ENCODE measurements around the gene CPSF4.

Gene CPSF4

GRCh38 chr7:99447943-99448342 is 9.2 kb downstream of the CPSF4 start:
- no peak for DNase-seq

- no peak for DNase-seq
These were observed 10.1 kb downstream of the CPSF4 start for GRCh38 chr7:99448855-99449254.

- no peak for DNase-seq
These were observed 10.6 kb downstream of the CPSF4 start for GRCh38 chr7:99449326-99449725.

- DNase-seq = peak in 30 of 56 donors; percentile 5 to 62 (median 34)
These were observed 13.2 kb downstream of the CPSF4 start for GRCh38 chr7:99451936-99452335.

DNA sequence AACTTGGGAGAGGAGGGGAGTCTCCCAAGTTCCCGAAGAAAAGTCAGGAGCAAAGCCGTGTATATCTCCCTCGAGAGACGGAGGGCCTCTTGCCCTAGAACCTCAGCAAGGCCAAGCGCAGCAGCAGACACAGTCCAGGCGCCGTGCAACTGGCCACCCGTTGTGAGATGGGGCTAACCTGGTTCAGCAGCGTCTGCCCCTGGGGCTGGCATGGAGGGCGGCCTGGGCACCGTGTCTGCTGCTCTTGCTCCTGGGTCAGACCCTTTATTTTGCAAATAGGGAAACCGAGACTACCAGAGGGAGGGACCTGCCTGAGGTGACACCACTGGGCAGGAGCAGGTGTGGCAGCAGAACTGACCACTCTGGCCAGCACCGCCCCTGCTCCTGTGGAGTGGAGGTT is 13.8 kb downstream of the CPSF4 start:
- DNase-seq = no peak

GRCh38 chr7:99453105-99453504 is 14.4 kb downstream of the CPSF4 start:
- peak in 1 of 56 donors; percentile 17 for DNase-seq

DNA sequence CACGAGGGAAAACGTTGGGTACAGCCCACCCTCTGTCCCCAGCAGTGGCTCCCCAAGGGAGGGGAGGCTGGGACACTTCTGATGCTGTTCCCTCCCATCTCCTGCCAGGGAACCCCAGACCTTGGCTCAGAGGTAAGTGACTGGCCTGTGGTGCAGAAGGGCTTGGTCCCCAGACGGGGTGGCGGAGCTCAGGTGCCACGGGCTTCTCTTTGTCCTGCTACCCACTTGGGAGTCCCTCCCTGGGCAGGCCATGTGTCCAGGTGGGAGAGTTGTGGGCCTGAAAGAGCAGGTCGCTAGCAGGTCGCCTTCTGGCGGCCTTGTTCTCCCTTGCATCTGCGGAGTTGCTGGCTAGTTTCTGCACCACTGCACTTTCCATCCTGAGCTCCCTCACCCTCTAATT is 17.1 kb downstream of the CPSF4 start:
- no peak for DNase-seq

DNA sequence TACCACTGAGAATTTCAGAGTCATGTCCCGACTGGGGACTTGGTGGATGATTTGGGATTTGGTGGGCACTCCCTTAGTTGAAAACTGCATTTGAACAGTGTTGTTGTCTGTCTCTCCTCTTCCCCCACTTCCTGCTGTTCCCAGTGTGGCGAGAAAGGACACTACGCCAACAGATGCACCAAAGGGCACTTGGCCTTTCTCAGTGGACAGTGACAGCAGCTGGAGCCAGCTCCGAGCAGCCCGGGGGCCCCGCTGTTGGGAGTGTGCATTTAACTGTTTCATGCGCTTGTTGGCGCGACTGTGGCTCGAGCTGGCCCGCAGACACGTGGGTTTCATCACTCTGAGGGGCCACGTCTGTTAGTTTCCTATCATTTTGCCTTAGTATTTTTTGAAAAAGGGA is 17.5 kb downstream of the CPSF4 start:
- peak in 12 of 56 donors; percentile 8 to 43 (median 19) for DNase-seq

DNA sequence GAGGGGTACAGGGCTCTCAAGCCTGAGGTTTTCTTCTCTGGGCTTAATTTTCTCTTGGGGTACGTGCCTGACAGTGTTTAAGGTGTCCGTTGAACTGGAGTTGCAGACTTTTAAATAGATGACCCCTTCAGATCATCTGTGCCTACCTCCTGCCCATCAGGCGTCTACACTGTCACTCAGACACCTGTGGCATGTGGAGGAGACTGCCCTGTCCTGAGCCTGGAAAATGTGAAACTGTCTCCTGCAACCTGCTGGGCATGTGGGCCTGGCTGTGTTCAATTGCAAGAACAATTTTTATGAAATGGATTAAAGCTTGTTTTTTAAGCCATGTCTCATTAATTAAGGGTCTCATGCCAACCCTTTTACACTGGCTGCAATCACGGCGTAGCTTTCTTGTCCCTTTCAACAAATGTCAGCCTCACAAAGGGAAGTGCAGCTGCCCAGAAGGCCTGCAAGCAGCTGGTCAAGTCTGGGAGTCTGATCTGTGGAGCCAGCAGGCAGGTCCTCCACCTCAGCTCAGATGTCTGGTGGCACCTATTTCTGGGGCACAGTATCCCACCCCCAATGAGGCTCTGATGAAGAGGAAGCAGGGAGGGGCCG is 18.4 kb downstream of the CPSF4 start:
- no peak for DNase-seq

DNA sequence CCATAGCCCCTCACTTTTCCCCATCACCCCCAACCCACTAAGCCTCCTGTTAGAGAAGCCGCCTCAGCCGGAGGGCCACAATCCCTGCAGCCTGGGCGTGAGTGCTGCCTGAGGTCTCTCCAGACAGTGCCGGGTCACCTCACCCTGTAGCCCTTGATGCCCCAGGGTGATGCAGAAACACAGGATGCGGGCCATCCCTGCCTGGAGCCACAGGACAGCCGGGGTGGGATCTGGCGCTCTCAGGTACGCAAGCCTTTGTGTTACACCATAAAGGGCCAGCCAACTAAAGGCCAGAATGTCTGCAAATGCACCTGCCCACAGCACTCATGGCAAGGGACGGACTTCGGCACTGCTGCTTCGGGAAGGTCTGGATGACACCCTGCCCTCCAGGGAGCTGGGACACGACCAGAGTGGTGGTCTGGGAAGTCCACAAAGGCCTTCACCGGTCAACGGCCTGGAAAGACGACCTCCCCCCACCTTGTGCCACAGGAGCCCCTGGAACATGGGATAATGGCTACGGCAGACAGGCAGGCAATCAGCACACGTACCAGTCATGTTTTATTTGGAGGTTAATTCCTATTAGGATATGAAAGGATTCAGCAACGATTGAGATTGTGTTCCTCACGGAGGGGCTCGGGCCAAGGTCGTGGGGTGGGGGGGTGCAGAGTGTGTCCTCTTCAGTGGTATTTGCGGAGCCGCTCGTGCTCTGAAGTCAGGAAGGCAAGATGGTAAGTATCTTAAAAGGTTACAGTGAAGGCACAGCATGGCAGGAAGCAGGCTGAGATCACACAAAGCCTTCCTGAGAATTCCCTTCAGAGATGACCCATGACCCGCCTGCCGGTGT is 19.1 kb downstream of the CPSF4 start:
- no peak for DNase-seq

DNA sequence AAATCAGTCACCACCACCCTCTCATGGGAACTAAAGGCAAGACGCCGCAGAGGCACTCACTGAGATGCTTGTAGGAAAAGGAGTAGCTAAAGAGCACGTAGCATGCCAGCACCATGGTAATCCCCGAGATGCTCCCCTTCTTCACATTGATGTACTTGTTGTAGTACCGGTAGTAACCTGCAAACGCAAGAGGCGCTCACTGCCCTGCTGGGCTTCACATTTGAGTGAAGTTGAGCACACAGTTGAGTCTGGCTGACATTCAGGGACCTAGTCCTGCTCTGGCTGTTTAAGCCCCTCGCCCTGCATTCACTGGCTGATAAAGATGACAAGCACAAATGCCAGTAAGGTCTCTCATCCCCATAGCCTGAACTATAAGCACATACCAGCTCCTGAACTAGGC is 20.3 kb downstream of the CPSF4 start:
- peak in 2 of 56 donors; percentile 6 to 16 for DNase-seq

DNA sequence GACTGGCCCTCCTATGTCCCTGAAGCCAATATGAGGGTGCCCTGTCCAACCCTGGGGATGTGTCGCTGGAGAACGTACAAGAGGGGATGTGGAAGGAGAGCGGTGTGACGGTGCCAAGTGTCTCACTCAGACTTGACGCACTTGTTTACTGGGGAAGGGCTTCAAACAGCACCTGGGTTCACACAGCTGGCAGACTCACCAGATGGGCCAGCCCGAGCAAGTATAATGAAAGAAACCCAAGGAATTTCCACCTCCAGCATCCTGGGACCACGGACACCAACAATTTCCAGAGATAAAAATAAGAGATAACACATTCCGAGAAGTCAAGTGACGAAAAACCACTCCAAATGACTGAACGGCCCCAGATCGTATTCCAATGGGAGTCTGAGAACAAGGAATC is 21.9 kb downstream of the CPSF4 start:
- DNase-seq = no peak

- DNase-seq = no peak
These were observed 22.5 kb downstream of the CPSF4 start for GRCh38 chr7:99461221-99461620.

- DNase-seq = no peak
These were observed 26.7 kb downstream of the CPSF4 start for GRCh38 chr7:99465421-99465768.

DNA sequence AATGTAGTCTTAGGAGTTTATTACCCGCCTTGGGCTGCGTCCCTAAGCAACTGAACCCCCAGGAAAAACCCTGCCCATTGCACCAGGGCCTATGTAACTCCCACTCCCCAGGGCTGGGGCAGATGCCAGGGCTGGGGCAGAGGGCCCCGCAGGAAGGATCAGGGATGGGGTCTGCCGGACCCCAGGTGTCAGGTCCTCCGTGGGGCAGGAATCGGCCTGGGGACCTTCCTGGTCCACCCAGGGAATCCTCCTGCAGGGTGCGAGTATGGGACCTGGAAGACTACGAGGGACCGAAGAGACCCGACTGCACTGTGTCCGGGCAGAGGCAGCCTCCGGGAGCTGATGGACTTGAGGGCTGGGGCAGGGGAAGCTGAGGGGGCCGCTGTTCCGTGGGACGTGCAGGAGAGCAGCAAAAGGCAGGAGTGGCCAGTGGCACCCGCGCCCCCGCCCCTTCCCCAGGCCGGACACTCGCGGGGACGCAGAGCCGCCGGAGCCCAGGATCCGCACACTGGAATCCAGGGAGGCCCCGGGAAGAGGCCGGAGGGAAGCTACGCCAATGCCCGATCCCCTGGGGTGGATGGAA is 29.7 kb downstream of the CPSF4 start:
- no peak for DNase-seq

DNA sequence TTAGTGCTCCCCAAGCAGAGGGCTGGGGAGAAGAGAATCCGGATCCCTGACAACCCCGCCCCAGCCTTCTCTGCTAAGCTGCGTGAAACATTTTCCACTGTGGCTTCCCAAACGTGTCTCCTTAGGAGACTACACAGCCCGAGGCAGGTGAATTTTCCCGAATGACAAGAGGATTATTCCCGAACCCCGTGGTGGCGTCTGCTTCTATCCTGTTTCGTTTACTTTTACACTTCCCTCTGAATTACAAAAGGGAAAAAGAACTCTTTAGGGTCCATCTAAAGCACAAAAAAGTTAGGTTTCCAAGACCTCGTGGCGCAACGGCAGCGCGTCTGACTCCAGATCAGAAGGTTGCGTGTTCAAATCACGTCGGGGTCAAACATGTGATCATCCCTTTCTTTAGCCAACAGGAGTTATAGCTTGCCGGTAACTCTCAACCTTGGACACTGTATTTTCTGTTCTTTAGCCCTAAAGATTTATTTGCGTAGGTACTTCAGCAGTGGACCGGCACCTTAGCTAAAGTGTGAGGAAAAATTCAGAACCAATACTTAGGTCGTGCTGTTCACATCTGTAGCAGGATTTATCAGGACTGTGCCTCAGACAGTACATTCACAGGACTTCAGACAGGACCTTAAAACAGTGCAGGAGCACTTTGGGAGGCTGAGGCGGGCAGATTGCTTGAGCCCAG is 30.8 kb downstream of the CPSF4 start:
- no peak for DNase-seq

DNA sequence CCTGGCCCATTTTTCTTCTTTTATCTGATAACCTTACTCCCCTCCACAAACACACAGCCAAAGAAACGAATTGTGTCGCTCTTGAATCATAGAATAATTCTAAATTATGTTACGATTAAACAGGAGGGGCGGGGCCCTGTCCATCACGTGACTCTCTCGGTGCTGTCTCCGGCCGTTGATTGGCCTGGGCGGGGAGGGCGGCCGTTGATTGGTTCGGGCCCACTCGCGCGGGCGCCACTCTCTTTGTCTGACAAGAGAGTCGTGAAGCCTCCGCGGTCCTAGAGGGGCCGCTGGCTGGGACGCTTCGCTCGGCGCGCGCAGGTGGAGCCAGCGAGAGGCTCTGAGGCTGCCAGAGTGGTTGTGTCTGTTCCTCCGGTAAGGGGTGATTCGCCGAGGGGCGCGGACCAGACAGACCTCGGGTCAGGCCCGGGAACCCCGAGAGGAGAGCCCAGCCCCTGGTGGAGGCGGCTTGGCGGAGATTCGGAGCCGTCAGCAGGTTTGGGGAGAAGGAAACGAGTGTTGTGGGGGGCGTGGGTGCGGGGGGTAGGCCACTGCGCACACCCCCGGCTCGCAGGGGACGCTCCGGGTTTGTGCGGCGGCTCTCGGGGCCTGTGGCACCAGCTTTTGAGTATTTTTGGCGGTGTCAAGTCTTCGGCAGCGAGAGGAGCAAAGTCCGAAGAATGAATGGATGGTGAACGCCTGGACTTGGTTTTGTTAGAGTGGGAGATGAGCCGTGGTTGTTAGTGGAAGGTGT is 34.0 kb downstream of the CPSF4 start, which contains the start of gene ZNF789:
ZNF789 (plus strand) TSS at position 330 of the 754 bp plus-strand sequence. CDS start 3,567 bp downstream, outside the sequence.
- peak; percentile 71 to 98 (median 95) for DNase-seq

DNA sequence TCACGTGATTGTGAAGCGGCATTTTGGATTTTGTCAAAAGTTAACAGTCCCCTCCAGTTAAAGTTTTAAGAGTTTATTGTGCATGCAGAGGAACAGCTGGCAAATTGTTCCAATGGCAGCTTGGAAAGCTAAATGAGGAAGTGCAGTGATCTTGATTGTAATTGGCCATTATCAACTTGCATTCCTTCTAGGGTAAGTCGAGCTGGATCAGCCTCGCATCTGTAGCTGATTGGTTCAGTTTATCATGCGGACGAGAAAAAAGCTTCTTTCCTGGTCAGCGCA is 34.5 kb downstream of the CPSF4 start:
- peak in 2 of 56 donors; percentile 24 to 38 for DNase-seq

DNA sequence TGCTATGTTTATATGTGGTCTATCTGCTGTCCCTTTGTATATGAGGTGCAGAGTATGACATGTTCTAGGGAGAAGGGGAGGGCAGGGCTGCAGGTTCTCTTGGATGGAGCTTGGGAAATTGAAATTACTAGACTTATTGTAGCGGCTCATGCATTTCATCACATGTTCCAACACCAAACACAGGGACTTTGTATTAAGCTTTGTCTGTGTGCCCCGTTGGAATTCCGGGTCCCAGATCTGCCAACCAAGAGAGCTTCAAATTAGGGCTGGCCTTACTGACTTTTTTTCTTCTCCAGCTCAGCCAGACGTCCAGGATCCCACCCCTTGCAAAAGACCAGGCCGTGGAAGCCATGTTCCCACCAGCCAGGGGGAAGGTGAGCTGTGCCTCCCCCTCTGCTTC is 37.4 kb downstream of the CPSF4 start:
- DNase-seq = no peak

DNA sequence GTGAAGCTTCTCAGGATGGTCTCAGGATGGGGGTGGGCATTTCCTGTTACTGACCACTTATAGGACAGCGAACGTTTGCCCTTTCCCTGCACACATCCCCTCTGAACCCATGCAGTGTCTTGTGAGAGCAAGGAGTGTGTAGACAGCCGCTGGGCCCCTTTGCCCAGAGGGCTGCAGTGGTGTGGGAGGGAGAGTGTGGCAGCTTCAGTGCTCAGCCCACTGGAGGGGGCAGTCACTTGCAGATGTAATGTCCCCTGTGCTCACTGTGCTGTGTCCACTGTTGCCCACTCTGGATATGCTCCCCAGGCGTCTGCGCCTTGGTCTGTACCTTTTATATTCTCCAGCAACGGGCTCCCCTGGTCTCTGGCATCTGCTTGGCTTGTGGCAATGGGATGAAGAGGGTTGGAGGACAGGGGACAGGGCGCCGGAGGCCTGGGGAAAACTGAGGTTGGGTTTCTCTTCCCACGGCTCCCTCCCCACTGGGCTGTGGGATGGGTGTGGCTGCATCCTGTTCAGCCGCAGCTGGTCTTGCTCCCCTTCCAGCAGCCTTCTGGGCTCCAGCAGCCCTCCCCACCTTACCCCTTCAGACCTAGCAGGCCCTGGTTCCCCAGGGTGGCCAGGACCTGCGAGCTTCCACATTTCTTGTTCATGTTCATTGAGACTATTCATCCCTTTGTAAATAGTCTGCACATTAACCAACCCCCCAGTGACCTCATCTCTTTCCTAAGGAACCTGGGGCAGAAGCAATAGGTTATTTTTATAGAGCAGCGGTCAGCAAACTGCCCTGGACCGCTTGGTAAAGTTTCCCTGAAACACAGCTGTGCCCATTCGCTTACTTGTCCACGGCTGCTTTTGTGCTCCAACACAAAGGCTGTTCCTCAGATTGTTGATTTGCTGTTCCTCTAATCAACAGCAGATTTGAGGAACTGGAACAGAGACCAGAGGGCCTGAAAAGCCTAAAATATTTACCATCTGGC is 40.0 kb downstream of the CPSF4 start:
- no peak for DNase-seq

Measured in amygdala (tissue), 56 donors.